CD4-positive, alpha-beta T cell treated with Interleukin-15 for 1 hour (primary cell): ENCODE results near the gene TNIK.

Experiments
- DNase-seq: peaks from one replicate; pipeline ENCODE4 v3.0.0-alpha.2; 2020

The TNIK gene

DNA sequence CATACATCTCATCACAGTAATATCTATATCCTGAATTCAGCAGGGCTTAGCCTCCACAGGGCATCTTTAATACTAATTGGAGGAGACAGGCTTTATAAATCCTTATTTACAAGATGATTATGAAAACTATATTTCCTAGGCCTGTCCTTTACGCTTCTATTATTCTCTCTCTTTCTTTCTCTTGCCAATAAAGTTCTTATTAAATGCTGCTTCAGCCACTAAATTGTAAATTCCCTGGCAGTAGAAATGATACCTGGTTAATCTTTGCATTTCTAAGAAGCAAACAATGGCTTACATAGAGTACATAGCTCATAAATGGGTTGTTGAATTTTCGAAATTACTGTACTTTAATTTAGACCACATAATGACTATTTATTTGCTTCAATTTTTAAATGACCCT lies 43.5 kb downstream of the TNIK start:
- DNase-seq, result no peak

DNA sequence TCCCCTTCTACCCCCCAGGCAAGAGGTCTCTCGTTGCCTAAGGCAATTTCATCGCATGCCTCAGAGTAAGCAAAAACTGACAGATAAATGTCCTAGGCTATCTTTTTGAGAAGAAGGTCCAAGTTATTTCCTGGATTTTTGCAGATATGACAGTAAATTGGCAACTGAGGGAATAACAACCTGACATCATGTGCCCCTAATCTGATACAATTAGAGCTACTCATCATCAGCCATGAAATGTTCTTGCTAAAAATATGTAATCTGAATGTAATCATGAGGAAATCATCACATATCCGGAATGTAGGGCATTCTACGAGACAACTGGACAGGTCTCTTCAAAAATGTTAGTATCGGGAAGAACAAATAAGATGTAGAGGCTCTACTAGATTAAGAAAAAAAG lies 44.1 kb downstream of the TNIK start:
- DNase-seq, result no peak

DNA sequence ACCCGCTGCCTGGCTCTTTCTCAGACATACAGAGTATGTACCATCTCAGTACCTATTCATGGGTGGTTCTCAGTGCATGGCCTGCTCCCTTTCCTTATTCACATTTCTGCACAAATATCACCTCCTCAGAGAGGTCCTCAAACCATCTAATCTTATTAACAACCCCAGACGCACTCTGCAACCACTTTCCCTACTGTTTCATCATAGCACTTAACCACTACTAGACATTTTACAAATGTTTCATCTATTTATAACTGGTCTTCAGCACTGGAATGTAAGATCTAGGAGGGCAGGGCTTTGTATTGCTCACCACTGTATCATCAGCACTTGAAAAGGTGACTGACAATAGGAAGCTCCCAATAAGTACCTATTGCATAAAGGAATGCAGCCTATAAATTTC lies 45.1 kb downstream of the TNIK start:
- no peak for DNase-seq

DNA sequence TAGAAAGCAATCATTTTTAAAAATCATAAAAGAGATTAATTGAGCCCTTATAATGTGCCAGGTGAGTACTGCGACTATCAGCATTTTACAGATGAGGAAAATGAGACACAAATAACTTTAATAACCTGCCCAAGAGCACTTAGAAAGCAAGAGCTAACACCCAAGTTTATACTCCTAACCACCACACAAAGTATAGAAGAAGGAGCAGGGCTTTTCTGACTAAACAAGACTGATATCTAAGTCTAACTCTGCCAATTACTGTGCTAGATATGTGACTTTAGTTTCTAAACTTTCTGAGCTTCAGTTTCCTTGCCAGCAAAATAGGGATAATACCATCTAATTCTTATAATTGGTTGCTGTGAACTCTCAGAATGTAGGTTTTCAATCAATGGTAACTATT lies 47.7 kb downstream of the TNIK start:
- no peak for DNase-seq

DNA sequence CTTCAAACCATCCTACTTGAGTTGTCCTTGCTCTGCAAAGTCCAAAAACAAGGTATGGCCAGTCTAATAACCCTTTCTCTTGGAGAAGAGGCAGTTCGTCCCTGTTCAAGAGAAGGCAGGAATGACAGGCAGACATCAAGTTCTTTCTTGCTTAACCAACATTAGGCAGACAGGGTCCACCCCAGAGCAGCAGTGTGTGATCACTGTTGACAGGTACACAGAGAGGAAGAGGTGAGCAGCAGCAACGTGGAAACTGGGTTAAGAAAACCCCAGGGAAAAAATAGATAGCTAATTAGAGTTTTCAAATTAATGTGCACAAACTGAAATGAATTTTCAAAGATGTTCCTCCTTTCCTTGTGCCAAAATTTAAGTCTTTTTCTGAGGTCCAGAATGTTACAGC lies 48.2 kb downstream of the TNIK start:
- no peak for DNase-seq

DNA sequence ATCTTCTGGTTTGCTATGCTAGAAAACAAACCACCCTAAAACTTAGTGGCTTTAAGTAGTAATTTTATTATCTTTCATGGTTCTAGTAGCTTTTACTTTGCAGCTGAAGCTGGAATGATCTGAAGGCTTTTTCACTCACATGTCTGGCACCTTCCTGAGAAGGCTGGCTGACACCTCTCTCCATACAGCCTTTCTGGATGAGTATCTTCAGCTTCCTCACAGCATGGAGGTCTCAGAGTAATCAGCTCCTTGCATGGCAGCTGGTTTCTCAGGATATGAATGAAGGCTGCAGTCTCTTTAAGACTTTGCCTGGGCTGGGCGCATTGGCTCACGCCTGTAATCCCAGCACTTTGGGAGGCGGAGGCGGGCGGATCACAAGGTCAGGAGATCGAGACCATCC lies 50.0 kb downstream of the TNIK start:
- no peak for DNase-seq

DNA sequence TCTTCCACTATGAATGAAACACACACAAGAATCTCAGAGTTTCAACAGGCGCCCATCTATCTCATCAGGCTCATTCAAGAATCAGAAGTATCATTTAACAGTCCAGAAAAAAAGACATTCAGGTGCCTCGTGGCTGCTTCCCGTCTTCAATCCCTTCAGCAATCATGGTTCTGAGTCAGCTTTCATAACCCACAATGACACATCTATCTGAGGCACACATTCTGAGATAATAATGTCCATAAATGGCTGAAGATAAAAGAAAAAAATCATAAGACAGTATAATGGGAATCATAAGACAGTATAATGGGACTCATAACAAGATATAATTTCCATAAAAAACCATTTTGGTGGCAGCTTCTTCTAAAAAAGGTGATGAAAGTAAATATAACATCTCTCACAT lies 52.4 kb downstream of the TNIK start:
- DNase-seq, result no peak

DNA sequence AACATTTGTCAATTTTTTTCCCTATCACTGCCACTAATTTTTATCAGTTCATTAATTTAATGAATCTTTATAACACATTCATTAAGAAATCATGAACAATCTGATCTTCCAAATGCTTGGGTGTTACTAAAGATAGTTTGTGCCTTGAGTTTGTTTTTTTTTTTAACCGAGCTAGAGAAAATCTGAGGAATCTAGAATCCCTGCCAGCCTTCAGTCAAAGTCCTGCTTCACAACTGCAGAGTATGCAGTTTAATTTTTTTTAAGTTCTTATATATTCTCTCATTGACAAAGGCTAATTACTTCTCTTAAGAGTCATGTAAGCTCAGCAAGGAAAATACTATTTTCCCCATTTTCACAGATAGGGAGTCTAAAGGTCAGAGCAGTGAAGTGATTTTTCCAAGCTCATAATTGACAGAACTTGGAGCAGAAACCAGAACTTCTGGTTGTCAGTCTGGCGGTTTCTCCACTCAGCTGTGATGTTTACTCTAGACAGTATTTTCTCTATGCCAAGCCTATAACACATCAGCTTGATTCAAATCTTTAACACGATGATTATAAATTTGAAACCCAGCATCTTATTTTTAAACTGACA lies 55.7 kb downstream of the TNIK start:
- no peak for DNase-seq

DNA sequence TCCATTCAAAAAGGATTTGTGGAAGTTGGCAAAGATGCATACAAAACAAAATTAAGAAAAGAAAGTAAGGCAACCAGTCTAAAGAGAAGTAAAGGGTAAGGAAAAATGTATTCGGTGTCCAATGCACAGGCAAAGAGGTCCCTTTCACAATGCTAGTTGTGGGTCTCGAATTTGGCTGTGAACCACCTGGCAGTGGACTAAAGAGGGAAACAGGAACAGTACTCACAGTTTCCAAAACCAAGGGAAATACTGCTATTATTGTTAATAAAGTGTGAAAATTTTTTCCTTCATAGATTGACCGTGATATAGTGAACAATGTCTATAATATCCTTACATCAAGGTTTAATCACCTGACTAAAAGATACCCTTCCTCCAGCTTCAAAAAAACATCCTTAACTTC lies 57.9 kb downstream of the TNIK start:
- no peak for DNase-seq

DNA sequence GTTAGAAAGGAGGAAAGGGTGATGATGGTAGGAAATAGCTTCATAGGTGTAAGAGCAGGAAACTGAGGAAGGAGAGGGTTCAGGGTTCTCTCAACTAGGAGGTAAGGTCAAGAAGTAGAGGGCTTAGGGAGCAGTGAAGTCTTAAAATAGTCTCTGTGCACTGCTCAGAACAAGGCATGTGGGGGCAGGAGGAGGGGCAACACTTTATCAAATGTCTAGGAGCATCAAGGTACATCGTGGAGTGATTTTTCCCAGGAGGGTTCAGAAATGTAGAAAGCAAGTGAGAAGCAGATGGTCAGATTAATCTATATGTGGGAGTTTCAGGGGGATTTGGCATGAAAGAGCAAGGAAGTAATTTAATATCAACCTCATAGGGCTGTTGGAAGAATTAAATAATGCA lies 58.8 kb downstream of the TNIK start:
- DNase-seq, result no peak

DNA sequence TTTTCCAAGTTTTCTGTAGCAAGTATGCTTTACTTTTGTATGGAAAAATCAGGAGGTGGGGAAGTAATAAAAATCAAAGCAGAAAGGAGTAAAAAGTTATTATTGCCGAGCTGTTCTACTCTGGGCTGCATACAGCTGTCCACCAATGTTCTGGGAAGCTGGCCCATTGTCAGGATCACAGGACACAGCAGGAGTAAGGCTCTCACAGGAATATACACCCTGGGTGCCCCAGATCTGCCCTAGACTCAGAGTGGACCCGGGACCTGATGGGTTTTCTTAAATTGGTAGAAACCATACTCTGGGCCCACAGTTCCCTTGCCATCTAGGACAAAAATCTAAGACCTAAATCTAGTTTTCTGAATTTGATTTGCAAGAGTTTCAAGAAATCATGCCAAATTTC lies 60.4 kb downstream of the TNIK start:
- no peak for DNase-seq

DNA sequence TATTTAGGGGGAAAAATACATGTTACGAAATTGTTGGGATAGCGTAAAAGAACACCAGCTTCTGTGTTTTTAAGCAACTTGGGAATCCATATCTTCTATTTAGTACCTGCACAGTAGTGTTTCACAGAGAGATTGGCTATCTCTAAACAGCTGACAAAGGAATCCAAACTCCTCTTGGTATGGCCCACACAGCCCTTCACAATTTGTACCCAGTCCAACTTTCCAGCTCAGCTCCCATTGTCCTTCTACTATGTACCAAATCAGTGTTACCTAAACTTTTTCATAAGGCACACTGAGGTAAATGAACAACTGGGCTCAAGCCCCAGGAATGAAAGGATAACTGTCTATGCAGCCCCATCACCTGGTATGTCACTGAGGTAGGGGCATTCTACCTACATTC lies 61.9 kb downstream of the TNIK start:
- DNase-seq, result no peak

DNA sequence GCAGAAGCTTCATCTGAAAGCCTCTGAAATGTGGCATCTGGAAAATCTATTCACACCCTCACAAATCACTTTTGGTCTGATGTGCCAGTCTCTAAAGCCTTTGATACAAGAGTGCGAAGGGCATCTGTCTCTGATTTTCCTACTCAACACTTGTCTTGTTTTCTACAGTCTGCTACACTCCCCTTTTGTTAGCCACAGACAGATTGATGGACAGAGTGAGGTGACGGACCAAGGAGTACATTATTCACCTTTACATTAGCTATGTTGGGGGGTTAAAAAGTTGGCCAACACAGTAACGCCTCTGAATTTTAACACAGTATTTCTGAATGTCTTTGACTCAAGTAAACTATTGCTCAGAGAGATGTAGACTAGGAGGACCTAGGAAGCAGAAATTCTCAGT lies 63.1 kb downstream of the TNIK start:
- no peak for DNase-seq

DNA sequence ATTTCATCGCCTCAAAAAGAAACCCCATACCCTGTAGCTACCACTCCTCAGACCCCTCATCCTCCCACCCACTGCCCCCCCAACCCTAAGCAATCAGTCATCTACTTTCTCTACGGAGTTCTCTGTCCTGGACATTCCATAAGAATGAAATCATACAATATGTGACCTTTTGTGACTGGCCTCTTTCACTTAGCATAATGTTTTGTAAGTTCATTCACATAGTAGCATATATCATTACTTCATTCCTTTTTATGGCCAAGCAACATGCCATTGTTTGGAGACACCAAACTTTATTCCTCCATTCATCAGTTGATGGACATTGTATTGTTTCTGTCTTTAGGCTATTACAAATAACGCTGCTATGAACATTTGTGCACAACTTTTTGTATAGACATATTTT lies 64.2 kb downstream of the TNIK start:
- DNase-seq, result no peak

DNA sequence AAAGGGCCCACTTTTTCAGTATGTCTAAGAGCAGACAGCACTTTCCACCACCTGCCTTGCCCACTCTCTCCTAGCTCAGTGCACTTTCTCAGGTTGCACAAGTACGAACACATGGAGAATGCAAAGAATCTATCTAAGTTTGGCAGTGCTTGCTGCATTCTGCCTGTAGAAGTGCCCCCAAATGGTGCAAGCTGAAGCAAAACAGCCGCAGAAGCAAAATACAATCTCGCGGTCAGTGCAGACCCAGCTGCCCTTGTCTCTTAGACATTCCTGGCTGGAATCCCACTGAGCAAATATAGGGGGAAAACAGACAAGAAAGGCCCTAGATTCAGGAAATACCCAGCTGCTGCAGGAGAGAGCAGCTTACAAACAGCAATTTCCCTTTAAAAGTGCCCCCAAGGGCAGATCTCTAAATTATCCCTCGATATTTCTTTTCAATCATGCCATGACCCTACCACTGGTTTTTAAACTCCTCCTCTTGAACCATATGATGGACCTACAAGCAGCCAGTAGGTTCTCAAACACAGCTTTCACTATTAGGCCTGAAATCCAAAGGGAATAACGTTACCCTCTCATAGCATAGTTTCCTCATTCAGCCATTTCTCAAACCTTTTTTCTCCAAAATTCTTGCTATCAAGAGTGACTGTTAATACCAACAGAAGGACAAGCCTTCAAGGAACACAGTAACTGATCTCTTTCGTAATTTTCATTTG lies 67.0 kb downstream of the TNIK start:
- DNase-seq, result no peak

DNA sequence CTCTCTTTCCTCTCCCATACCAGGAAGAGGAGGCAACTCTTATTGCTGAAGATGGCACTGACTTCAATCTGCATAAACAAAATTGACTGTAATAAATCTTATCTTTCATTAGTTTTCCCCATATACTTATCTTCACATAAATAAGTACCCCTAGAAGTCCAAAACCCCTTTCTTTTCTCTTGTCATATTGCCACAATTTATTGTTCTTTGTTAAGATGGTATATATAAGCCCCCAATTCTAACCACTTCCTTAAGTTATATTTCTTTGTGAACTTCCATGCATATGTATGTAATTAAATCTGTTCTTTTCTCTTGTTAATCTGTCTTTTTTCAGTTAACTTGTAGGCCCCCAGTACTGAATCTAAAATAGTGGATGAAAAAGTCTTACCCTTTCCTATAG lies 68.8 kb downstream of the TNIK start:
- DNase-seq, result no peak

DNA sequence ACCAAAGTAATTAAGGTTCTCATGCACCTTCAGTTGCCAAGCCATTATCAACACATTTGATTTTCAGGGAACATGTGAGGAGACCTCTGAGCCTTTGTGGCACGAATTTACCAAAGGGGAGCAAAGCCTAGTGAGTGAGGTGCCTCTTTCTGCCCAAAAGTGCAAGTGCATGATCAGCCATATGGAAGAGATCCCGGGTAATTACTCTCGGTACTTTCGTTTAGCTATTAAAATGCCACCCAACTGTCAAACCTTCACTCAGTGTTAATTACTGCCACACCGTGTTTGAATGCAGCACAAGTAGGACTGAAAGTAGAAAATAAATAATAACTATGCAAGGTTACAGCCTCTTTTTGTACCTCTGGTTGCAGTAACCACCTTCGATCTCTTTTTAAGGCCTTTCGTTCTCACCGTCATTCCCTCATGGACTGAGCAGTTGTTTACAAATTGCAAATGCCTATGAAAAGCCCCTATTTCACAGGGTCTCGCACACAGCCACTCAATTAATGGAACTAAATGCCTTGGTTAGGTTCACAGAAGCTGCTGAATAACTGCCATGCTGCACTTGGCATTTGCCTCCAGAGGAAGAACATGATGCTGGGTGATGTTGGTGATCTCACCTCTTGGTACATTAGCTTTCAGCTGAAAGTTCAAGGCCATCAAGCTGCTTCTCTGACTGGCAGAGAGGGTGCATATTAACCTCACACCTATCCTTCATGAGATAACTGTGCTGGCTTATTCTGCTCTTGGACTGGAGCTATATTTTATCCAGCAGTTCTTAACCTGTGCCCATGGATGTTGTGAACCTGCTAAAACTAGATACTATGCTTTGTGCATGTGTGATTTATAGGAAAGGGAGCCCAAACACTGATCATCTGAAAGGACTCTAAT lies 69.9 kb downstream of the TNIK start:
- DNase-seq, result no peak

DNA sequence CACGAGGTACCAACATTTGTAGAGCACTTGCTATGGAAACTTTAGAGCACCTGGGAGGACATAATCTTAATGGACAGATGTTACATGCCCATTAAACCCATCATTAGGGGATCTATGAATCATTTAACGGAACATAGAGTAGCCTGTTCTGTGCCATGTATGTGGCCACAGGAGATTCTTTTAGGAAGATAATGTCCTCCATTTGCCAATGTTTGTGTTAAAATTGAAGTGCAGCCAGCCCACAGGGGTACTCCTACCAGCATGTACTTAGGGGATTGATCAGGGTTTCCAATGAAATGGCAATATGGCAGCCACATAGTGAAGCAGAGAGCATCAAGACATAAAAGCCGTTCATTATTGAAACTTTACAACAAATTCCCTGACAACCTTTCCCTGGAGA lies 70.7 kb downstream of the TNIK start:
- no peak for DNase-seq

DNA sequence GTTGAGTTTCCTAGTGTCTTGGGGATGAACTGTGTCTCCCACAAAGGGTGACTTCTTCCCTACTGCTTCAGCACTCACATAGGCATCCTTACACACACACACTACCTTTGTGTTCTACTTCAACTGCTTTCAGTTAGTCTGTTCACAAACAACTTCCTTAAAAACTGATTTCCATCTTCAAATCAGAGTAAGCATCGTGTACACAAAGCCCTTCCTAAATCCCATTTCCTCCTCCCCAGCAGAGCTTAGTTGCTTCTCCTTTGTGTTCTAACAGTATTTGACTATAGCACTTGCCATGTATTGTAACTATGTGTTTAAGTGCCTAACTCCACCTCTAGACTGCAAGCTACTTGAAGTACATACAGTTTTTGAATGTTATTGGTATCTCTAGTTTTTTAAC lies 71.7 kb downstream of the TNIK start:
- DNase-seq, result no peak

DNA sequence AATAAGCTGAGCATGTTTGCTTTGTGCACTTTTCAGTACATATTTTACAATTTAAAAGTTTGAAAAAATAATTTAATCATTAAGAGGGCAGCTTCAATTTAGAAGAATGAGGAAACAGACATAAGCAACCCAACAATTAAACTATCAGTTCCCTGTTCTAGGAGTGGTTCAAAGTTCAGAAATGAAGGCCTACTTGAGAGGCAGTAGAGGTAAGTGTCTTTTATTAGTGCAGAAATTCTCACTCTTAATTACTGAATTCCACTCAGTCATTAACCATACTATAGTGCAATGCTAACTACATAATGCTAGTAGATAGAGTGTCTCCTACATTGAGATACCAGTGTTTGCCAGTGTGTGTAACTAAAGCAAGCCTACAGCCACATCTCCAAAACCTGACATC lies 73.1 kb downstream of the TNIK start:
- DNase-seq, result no peak

DNA sequence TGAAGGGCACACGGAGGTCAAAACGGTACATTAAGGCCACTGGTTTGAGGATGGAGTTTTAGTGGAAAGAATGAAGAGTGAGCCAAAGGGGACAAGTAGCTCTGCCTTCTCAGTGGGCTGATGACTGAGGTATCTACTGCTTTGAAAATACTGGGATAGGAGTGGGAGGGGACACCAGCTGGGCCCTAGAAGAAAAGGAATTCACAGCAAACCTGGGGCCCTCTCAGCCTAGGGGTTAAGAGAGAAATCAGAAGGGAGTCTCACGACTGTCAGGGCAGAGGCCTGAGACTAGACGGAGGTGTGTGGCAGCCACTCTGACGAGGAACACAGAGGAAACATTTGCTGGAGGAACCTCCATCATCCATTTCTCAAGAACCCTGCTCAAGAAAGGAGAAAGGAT lies 75.1 kb downstream of the TNIK start:
- no peak for DNase-seq

DNA sequence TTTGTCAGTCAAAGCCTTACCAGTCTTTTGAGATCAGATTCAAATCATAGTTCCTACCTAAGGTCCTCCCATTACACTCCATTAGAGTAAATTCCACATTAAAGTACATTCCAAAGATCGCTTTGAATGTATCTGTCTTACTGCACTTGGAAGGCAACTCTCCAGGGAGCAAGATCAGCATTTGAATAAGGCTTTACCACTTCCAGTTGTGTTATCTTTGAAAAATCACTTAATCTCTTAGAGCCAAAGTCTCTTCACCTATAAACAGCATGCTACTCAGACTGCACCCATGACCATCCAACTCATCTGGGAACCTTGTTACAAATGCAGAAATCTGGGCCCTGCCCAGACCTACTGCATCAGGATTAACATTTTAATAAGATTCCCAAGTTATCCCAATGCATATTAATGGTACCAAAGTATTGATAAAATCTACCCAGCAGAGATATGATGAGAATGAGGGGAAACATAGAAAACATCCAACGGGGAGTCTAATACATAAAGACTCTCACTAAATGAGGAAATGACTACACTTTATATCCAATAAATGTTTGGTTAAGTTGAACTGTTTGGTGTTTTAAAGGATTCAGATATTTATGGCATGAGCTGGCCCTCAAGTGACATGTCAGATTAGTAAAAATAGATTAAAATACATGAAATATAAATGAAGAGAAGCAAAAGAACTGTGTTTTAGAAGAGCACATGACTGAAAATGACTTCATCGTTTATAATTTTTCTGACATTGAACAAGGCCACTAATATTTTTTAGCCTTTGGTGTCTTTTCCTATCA lies 75.9 kb downstream of the TNIK start:
- no peak for DNase-seq
